Stimulated activated CD4-positive, alpha-beta T cell treated with anti-CD3 and anti-CD28 coated beads, Interleukin-2, amount 100 ng/mL, for 24 hours (primary cell): ENCODE results near the gene TLCD1.

Experiments used
- DNase-seq, 2 donors: peaks; one replicate each; pipeline ENCODE4 v3.0.0-alpha.2; 2020

Gene TLCD1

GRCh38 chr17:28712032-28712704 lies 13.9 kb downstream of the TLCD1 start:
- peak; percentile 73 to 78 for DNase-seq

GRCh38 chr17:28711723-28712031 lies 14.4 kb downstream of the TLCD1 start, which contains the start of gene PROCA1:
TSS of gene PROCA1 (minus strand) at chr17:28711888. CDS start at chr17:28711660, 228 bp downstream.
- DNase-seq, result no peak

- DNase-seq, result peak; percentile 89 to 96
Measured at GRCh38 chr17:28710861-28711722, 14.9 kb downstream of the TLCD1 start.

- no peak for DNase-seq
Measured at GRCh38 chr17:28707339-28707720, 18.7 kb downstream of the TLCD1 start.

- no peak for DNase-seq
Measured at GRCh38 chr17:28706471-28707338, 19.3 kb downstream of the TLCD1 start.

GRCh38 chr17:28705728-28706334 lies 20.2 kb downstream of the TLCD1 start:
- no peak for DNase-seq

GRCh38 chr17:28705074-28705659 lies 20.9 kb downstream of the TLCD1 start:
- no peak for DNase-seq

GRCh38 chr17:28704219-28704858 lies 21.7 kb downstream of the TLCD1 start:
- no peak for DNase-seq

GRCh38 chr17:28703552-28704218 lies 22.3 kb downstream of the TLCD1 start:
- no peak for DNase-seq

- DNase-seq, result no peak
Measured at GRCh38 chr17:28702752-28703150, 23.3 kb downstream of the TLCD1 start.

- no peak for DNase-seq
Measured at GRCh38 chr17:28702026-28702751, 23.8 kb downstream of the TLCD1 start.

GRCh38 chr17:28700830-28701492 lies 25.1 kb downstream of the TLCD1 start:
- no peak for DNase-seq

- DNase-seq, result no peak
Measured at GRCh38 chr17:28700278-28700677, 25.8 kb downstream of the TLCD1 start.

- DNase-seq, result peak in 1 of 2 donors; percentile 22
Measured at GRCh38 chr17:28698253-28698941, 27.6 kb downstream of the TLCD1 start.

GRCh38 chr17:28693869-28694268 lies 32.2 kb downstream of the TLCD1 start:
- DNase-seq, result no peak

- no peak for DNase-seq
Measured at GRCh38 chr17:28689011-28689410, 37.0 kb downstream of the TLCD1 start.

- DNase-seq, result no peak
Measured at GRCh38 chr17:28688481-28688880, 37.6 kb downstream of the TLCD1 start.

GRCh38 chr17:28686296-28686695 lies 39.7 kb downstream of the TLCD1 start:
- DNase-seq, result no peak

- DNase-seq, result no peak
Measured at GRCh38 chr17:28685366-28685765, 40.7 kb downstream of the TLCD1 start.
